Glutamatergic neuron (in vitro differentiated cells): ENCODE data around the gene GRIPAP1. TPM values are rescaled to one million over a fixed set of nuclear protein-coding genes. Genes with fewer than 3 reads are reported as not detected.

Experiments
- DNase-seq: peaks from one replicate; pipeline ENCODE4 v3.0.0; 2022
- H3K27ac Mint-ChIP-seq: one replicate; pipeline ENCODE4 v1.8.0; 2020; ENCODE audit warnings: mild to moderate bottlenecking, mixed read lengths, inconsistent platforms; ENCODE audit not compliant: unreplicated experiment
- H3K27me3 Mint-ChIP-seq: one replicate; pipeline ENCODE4 v1.8.0; 2020; ENCODE audit warnings: mild to moderate bottlenecking, moderate library complexity, mixed read lengths, inconsistent platforms; ENCODE audit not compliant: unreplicated experiment
- H3K36me3 Mint-ChIP-seq: one replicate; pipeline ENCODE4 v1.8.0; 2020; ENCODE audit warnings: mild to moderate bottlenecking, mixed read lengths, inconsistent platforms; ENCODE audit not compliant: unreplicated experiment
- H3K4me1 Mint-ChIP-seq: one replicate; pipeline ENCODE4 v1.8.0; 2020; ENCODE audit warnings: mild to moderate bottlenecking, low read depth, mixed read lengths, inconsistent platforms; ENCODE audit not compliant: unreplicated experiment
- H3K4me3 Mint-ChIP-seq: one replicate; pipeline ENCODE4 v1.8.0; 2020; ENCODE audit warnings: mild to moderate bottlenecking, mixed read lengths, inconsistent platforms; ENCODE audit not compliant: unreplicated experiment
- H3K9me3 Mint-ChIP-seq: one replicate; pipeline ENCODE4 v1.8.0; 2020; ENCODE audit warnings: mild to moderate bottlenecking, moderate library complexity, mixed read lengths, inconsistent platforms; ENCODE audit not compliant: unreplicated experiment
- total RNA-seq: library from RNA; stranded (reverse); fragmentation: NEBNext Ultra II Directional; extraction: Animal tissue kit (Norgen Biotek cat#: 25700); gene quantifications from one replicate; pipeline ENCODE4 v1.2.1, GENCODE V29; 2021; ENCODE audit not compliant: unreplicated experiment
- TF ChIP-seq, protein P1 (sequence below): fragments of 200-600 bp; sonication (generic); IDR thresholded peaks from one replicate; pipeline ENCODE4 v1.5.0; 2021; ENCODE audit not compliant: partially characterized antibody, unreplicated experiment

GRIPAP1 gene
- total RNA-seq, 1 donor from 2014 or later, result 129 TPM

DNA sequence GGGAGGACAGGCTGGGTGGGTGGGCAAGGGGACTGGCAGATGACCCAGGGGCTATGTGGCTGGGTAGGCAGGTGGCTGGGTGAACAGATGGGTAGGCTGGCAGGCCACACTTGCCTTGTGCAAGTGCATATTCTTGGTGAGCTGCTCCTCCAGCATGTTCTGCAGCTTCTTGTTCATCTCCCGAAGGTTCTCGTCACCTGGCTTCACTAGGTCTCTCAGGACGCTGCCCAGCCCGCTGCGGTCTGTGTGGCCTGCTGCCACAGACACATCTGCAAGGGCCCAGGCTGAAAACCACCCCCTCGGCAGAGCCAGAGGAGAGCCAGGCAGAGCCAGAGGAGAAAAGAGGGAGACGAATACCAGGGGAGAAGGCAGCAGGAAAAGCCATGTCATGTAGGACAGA, 27.0 kb downstream of the GRIPAP1 start:
- DNase-seq, result no peak
- Mint-ChIP-seq H3K27me3 (peaks cover 14% of the 10 kb centered on the region), H3K27ac (no peak overlapping the region), H3K36me3 (peaks cover 7% of the 10 kb centered on the region), H3K9me3 (peaks cover 4% of the 10 kb centered on the region), H3K4me1 (peaks cover 12% of the 10 kb centered on the region), H3K4me3 (no peak overlapping the region)
- TF ChIP-seq, protein P1, sequence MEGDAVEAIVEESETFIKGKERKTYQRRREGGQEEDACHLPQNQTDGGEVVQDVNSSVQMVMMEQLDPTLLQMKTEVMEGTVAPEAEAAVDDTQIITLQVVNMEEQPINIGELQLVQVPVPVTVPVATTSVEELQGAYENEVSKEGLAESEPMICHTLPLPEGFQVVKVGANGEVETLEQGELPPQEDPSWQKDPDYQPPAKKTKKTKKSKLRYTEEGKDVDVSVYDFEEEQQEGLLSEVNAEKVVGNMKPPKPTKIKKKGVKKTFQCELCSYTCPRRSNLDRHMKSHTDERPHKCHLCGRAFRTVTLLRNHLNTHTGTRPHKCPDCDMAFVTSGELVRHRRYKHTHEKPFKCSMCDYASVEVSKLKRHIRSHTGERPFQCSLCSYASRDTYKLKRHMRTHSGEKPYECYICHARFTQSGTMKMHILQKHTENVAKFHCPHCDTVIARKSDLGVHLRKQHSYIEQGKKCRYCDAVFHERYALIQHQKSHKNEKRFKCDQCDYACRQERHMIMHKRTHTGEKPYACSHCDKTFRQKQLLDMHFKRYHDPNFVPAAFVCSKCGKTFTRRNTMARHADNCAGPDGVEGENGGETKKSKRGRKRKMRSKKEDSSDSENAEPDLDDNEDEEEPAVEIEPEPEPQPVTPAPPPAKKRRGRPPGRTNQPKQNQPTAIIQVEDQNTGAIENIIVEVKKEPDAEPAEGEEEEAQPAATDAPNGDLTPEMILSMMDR, result no peak

GRCh38 chrX:48974574-48974973, 27.5 kb downstream of the GRIPAP1 start:
- TF ChIP-seq, protein P1, result no peak
- H3K27me3 Mint-ChIP-seq, result peaks cover 14% of the 10 kb centered on the region
- H3K9me3 Mint-ChIP-seq, result peaks cover 4% of the 10 kb centered on the region
- H3K4me1 Mint-ChIP-seq, result peaks cover 12% of the 10 kb centered on the region
- no peak overlapping the region for H3K4me3 Mint-ChIP-seq
- H3K27ac Mint-ChIP-seq, result no peak overlapping the region
- peaks cover 7% of the 10 kb centered on the region for H3K36me3 Mint-ChIP-seq
- no peak for DNase-seq

GRCh38 chrX:48974033-48974432, 28.0 kb downstream of the GRIPAP1 start:
- peaks cover 12% of the 10 kb centered on the region for H3K4me1 Mint-ChIP-seq
- H3K4me3 Mint-ChIP-seq, result no peak overlapping the region
- no peak for DNase-seq
- TF ChIP-seq, protein P1, result no peak
- H3K27me3 Mint-ChIP-seq, result peaks cover 14% of the 10 kb centered on the region
- no peak overlapping the region for H3K27ac Mint-ChIP-seq
- peaks cover 7% of the 10 kb centered on the region for H3K36me3 Mint-ChIP-seq
- peaks cover 4% of the 10 kb centered on the region for H3K9me3 Mint-ChIP-seq

GRCh38 chrX:48972220-48973164, 29.6 kb downstream of the GRIPAP1 start:
- TF ChIP-seq, protein P1, result peak; percentile 42
- Mint-ChIP-seq H3K27ac (peak overlapping the region; percentile 70), H3K4me3 (peak overlapping the region; percentile 62), H3K36me3 (peaks cover 7% of the 10 kb centered on the region), H3K27me3 (peaks cover 12% of the 10 kb centered on the region), H3K4me1 (peaks cover 10% of the 10 kb centered on the region), H3K9me3 (peaks cover 3% of the 10 kb centered on the region)
- peak; percentile 52 for DNase-seq
